ENCODE measurements around the gene EVA1A. TPM values are rescaled to one million over a fixed set of nuclear protein-coding genes. Genes with fewer than 3 reads are reported as not detected.

EVA1A gene
- total RNA-seq, 1 experiment from 2014 or later, result not detected

DNA sequence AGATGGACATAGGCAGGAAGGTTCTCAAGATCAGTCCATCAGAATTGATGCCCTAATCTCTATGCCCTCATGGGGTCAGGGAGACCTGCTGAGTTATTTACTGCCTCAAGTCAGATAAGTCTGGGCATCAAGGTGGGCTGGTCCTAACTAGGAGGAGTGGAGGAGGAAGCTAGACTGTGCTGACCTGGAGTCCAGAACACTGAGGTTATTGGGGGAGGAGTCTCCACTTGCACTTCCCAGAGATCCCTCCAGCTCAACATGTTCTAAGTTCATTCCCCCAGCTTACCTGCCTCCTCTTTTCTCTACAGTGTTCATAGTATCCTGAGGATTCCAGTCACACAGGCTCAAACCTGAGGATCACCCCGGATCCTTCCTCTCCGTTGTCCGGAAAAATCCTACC, 19.3 kb downstream of the EVA1A start:
- no peak for DNase-seq
- TF ChIP-seq, protein P1, sequence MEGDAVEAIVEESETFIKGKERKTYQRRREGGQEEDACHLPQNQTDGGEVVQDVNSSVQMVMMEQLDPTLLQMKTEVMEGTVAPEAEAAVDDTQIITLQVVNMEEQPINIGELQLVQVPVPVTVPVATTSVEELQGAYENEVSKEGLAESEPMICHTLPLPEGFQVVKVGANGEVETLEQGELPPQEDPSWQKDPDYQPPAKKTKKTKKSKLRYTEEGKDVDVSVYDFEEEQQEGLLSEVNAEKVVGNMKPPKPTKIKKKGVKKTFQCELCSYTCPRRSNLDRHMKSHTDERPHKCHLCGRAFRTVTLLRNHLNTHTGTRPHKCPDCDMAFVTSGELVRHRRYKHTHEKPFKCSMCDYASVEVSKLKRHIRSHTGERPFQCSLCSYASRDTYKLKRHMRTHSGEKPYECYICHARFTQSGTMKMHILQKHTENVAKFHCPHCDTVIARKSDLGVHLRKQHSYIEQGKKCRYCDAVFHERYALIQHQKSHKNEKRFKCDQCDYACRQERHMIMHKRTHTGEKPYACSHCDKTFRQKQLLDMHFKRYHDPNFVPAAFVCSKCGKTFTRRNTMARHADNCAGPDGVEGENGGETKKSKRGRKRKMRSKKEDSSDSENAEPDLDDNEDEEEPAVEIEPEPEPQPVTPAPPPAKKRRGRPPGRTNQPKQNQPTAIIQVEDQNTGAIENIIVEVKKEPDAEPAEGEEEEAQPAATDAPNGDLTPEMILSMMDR (IDR thresholded peaks at IDR 0.05; ENCODE audit: unreplicated experiment), result no peak
- peaks cover 2% of the 10 kb centered on the region for H3K9me3 Mint-ChIP-seq (ENCODE audit: low read depth, unreplicated experiment)
- CTCF ChIA-PET, result interaction anchor here (0.6 kb wide), 1 partner anchor 177 kb away, joined by 3 read pairs; no protein-coding TSS in a partner anchor
- no TSS peak for BruUV-seq (replicated peaks)
- peaks cover 32% of the 10 kb centered on the region for H3K27me3 Mint-ChIP-seq (ENCODE audit: unreplicated experiment)
- no peaks in the 10 kb centered on the region for H3K4me1 Mint-ChIP-seq (ENCODE audit: low read depth, unreplicated experiment)
- H3K27ac Mint-ChIP-seq (ENCODE audit: unreplicated experiment), result no peak overlapping the region
- intact Hi-C loops (cut with micrococcal nuclease; ENCODE audit: unreplicated experiment), result no loop called here
- H3K4me3 Mint-ChIP-seq (ENCODE audit: low read depth, unreplicated experiment), result no peak overlapping the region
- no peaks in the 10 kb centered on the region for H3K36me3 Mint-ChIP-seq (ENCODE audit: insufficient read depth, unreplicated experiment)

DNA sequence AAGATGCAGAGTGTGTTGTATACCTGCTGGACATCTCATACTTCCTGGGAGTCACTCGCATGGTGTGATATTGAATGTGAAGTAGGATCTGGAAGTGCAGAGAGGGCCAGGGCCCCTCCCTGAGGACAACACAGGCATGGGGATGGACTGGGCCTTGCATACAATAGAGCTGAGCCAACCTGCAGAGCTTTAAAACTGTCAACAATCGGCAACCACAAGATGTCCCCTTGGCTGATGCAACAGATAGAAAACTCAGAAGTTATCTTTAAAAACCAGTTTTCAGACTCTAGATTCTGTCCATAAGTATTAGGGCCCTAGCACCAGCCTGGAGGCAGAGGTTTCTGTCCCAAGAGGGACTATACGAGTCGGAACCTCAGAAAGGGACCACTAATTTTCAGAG, 19.7 kb downstream of the EVA1A start:
- Mint-ChIP-seq H3K4me3 (ENCODE audit: low read depth, unreplicated experiment) (no peak overlapping the region), H3K9me3 (ENCODE audit: low read depth, unreplicated experiment) (peaks cover 2% of the 10 kb centered on the region), H3K27ac (ENCODE audit: unreplicated experiment) (no peak overlapping the region), H3K36me3 (ENCODE audit: insufficient read depth, unreplicated experiment) (no peaks in the 10 kb centered on the region), H3K4me1 (ENCODE audit: low read depth, unreplicated experiment) (no peaks in the 10 kb centered on the region), H3K27me3 (ENCODE audit: unreplicated experiment) (peaks cover 28% of the 10 kb centered on the region)
- no peak for DNase-seq
- CTCF ChIA-PET, result no interaction called here
- TF ChIP-seq, protein P1 (IDR thresholded peaks at IDR 0.05; ENCODE audit: unreplicated experiment), result no peak
- BruUV-seq (replicated peaks), result no TSS peak
- intact Hi-C loops (cut with micrococcal nuclease; ENCODE audit: unreplicated experiment), result no loop called here

DNA sequence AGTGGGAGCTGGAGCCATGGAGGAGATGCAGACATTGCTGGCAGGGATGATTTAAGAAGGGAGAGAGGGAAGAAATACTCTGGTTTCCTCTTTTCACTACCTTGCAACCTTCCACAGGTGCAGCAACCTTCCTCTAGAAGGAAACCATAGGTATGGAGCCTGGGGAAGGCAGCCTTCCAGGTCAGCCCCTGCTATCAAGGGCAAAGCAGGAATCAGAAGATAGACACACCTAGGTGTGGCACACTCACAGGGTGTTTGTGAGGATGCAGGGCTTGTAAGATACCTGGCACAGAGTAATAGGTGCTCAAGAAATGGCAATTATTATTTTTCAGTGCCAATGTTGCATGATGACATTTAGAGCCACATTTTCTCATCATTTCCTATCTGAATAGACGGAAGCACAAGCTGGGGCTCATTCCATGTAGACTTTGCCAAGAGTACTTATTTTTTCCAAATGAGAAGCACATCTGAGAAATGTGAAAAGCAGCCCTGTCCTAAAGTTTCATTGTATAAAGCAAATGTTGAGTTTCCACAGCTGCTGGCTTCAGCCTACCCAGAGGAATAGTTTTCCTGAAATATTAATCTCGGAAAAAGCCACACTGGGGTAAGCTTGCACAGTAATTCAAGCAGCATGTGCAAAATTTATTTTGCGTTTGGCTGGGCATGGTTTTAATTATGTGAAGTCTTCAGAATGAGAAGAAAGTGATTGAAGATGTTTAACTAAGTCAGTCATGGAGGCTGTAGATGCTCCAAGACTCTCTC, 20.6 kb downstream of the EVA1A start:
- H3K36me3 Mint-ChIP-seq (ENCODE audit: insufficient read depth, unreplicated experiment), result no peaks in the 10 kb centered on the region
- H3K27ac Mint-ChIP-seq (ENCODE audit: unreplicated experiment), result no peak overlapping the region
- H3K4me1 Mint-ChIP-seq (ENCODE audit: low read depth, unreplicated experiment), result no peaks in the 10 kb centered on the region
- CTCF ChIA-PET, result no interaction called here
- no peak for DNase-seq
- H3K9me3 Mint-ChIP-seq (ENCODE audit: low read depth, unreplicated experiment), result peaks cover 4% of the 10 kb centered on the region
- peaks cover 19% of the 10 kb centered on the region for H3K27me3 Mint-ChIP-seq (ENCODE audit: unreplicated experiment)
- BruUV-seq (replicated peaks), result no TSS peak
- intact Hi-C loops (cut with micrococcal nuclease; ENCODE audit: unreplicated experiment), result no loop called here
- no peak overlapping the region for H3K4me3 Mint-ChIP-seq (ENCODE audit: low read depth, unreplicated experiment)
- TF ChIP-seq, protein P1 (IDR thresholded peaks at IDR 0.05; ENCODE audit: unreplicated experiment), result no peak

DNA sequence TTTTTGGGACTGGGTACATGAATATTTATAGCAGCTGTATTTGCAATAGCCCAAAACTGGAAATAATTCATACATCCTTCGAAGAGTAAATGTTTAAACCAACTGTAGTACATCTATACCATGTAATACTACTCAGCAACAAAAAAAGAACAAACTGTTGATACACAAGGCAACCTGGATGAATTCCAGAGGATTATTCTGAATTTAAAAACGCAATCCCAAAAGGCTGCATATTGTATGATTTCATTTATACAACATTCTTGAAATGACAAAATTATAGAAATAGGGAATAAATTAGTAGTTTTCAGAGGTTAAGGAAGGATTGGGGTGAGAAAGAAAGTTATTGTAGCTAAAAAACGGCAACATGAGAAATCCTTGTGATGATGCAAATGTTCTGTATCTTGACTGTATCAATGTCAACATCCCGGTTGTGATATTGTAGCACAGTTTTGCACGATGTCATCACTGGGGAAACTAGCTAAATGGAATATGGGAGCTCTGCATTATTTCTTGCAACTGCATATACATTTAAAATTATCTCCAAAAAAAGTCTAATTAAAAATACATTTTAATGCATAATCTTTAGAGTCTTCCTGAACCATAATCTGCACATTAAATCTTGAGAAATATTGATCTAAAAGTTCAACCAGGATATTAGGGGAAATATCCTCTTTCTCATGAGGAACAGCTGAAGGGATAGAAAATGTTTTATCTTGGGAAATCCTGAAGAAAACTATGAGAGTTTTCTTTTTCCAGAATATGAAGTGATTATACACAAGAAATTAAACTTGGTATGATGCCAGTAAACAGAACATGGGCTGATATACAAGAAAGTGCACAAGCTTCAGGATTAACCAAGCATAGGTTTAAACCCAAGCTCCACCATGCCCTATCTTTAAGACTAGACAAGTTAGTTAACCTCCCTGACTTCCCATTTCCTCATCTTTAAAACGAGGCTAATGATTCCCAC, 21.9 kb downstream of the EVA1A start:
- no TSS peak for BruUV-seq (replicated peaks)
- intact Hi-C loops (cut with micrococcal nuclease; ENCODE audit: unreplicated experiment), result no loop called here
- H3K27me3 Mint-ChIP-seq (ENCODE audit: unreplicated experiment), result peaks cover 16% of the 10 kb centered on the region
- H3K27ac Mint-ChIP-seq (ENCODE audit: unreplicated experiment), result no peak overlapping the region
- peaks cover 4% of the 10 kb centered on the region for H3K9me3 Mint-ChIP-seq (ENCODE audit: low read depth, unreplicated experiment)
- no peak for DNase-seq
- TF ChIP-seq, protein P1 (IDR thresholded peaks at IDR 0.05; ENCODE audit: unreplicated experiment), result no peak
- H3K4me3 Mint-ChIP-seq (ENCODE audit: low read depth, unreplicated experiment), result no peak overlapping the region
- H3K36me3 Mint-ChIP-seq (ENCODE audit: insufficient read depth, unreplicated experiment), result no peaks in the 10 kb centered on the region
- CTCF ChIA-PET, result no interaction called here
- no peaks in the 10 kb centered on the region for H3K4me1 Mint-ChIP-seq (ENCODE audit: low read depth, unreplicated experiment)
